ENCODE measurements around the gene PATJ.

Gene PATJ

GRCh38 chr1:61724813-61725694 is 17.2 kb upstream of the PATJ start, which contains the start of gene TM2D1 (continued):
- peak; percentile 96 for TF ChIP-seq PRDM10 (tag by site-specific recombination; IDR thresholded peaks at IDR 0.05)
- no peak for TF ChIP-seq MZF1 (tag by site-specific recombination; IDR thresholded peaks at IDR 0.05; ENCODE audit: borderline replicate concordance)
- no peak for TF ChIP-seq ZNF544 (tag by site-specific recombination; IDR thresholded peaks at IDR 0.05)
- TF ChIP-seq ZNF548 (tag by site-specific recombination; IDR thresholded peaks at IDR 0.05) = no peak
- TF ChIP-seq REST (tag by site-specific recombination; IDR thresholded peaks at IDR 0.05) = no peak
- no peak; the same call in 1 of the 2 replicates for TF ChIP-seq GLI2 (tag by site-specific recombination; IDR thresholded peaks at IDR 0.05; ENCODE audit: borderline replicate concordance, low read depth)
- TF ChIP-seq ZNF623 (tag by site-specific recombination; IDR thresholded peaks at IDR 0.05) = no peak; the same call in 1 of the 2 replicates
- TF ChIP-seq MEIS1 (CRISPR knock-in tag; IDR thresholded peaks at IDR 0.05; ENCODE audit: borderline replicate concordance) = no peak
- TF ChIP-seq ZEB2 (tag by site-specific recombination; IDR thresholded peaks at IDR 0.05) = peak; percentile 88
- TF ChIP-seq ZNF266 (tag by site-specific recombination; IDR thresholded peaks at IDR 0.05; ENCODE audit: low read depth) = no peak
- no peak for TF ChIP-seq ZNF426 (tag by site-specific recombination; IDR thresholded peaks at IDR 0.05)
- TF ChIP-seq ZNF701 (tag by site-specific recombination; IDR thresholded peaks at IDR 0.05) = no peak
- TF ChIP-seq ZNF776 (tag by site-specific recombination; IDR thresholded peaks at IDR 0.05; ENCODE audit: borderline replicate concordance) = no peak
- TF ChIP-seq ZNF785 (tag by site-specific recombination; IDR thresholded peaks at IDR 0.05) = no peak
- TF ChIP-seq ZNF529 (tag by site-specific recombination; IDR thresholded peaks at IDR 0.05; ENCODE audit: insufficient replicate concordance) = no peak
- TF ChIP-seq HOXD13 (CRISPR knock-in tag; IDR thresholded peaks at IDR 0.05; ENCODE audit: borderline replicate concordance) = no peak
- TF ChIP-seq ZNF747 (tag by site-specific recombination; IDR thresholded peaks at IDR 0.05) = no peak
- peak; percentile 54; the same call in 1 of the 2 replicates for TF ChIP-seq ZNF341 (tag by site-specific recombination; IDR thresholded peaks at IDR 0.05; ENCODE audit: low read depth)
- TF ChIP-seq ZNF501 (tag by site-specific recombination; IDR thresholded peaks at IDR 0.05) = peak; percentile 84
- peak; percentile 31; the same call in 1 of the 2 replicates for TF ChIP-seq ZIC2 (tag by site-specific recombination; IDR thresholded peaks at IDR 0.05)
- TF ChIP-seq ZNF658 (tag by site-specific recombination; IDR thresholded peaks at IDR 0.05) = no peak
- no peak for TF ChIP-seq OSR2 (tag by site-specific recombination; IDR thresholded peaks at IDR 0.05)
- no peak for TF ChIP-seq ZNF670 (tag by site-specific recombination; IDR thresholded peaks at IDR 0.05; ENCODE audit: low read depth)
- peak; percentile 21; the same call in 1 of the 2 replicates for TF ChIP-seq ZNF558 (tag by site-specific recombination; IDR thresholded peaks at IDR 0.05)
- no peak for TF ChIP-seq ZNF16 (tag by site-specific recombination; IDR thresholded peaks at IDR 0.05; ENCODE audit: low read depth)
- TF ChIP-seq ZNF777 (tag by site-specific recombination; IDR thresholded peaks at IDR 0.05; ENCODE audit: borderline replicate concordance) = peak; percentile 87
- TF ChIP-seq ZNF621 (tag by site-specific recombination; IDR thresholded peaks at IDR 0.05) = no peak
- TF ChIP-seq ZNF639 (tag by site-specific recombination; IDR thresholded peaks at IDR 0.05) = peak; percentile 33; the same call in 1 of the 2 replicates
- peak; percentile 95 for TF ChIP-seq TRIM28 (IDR thresholded peaks at IDR 0.05; ENCODE audit: borderline replicate concordance, low read length)
- no peak for TF ChIP-seq ZNF174 (tag by site-specific recombination; IDR thresholded peaks at IDR 0.05)
- peak; percentile 31 for TF ChIP-seq ZBTB26 (tag by site-specific recombination; optimal IDR thresholded peaks at IDR 0.05)
